HG03460 (cell line): ENCODE data around the gene ZNF580.

ENCODE experiments used
- ATAC-seq: cut with Tn5 transposase; IDR thresholded peaks from one replicate; pipeline ENCODE4 v1.9.1; 2021; ENCODE audit not compliant: unreplicated experiment

Gene ZNF580

DNA sequence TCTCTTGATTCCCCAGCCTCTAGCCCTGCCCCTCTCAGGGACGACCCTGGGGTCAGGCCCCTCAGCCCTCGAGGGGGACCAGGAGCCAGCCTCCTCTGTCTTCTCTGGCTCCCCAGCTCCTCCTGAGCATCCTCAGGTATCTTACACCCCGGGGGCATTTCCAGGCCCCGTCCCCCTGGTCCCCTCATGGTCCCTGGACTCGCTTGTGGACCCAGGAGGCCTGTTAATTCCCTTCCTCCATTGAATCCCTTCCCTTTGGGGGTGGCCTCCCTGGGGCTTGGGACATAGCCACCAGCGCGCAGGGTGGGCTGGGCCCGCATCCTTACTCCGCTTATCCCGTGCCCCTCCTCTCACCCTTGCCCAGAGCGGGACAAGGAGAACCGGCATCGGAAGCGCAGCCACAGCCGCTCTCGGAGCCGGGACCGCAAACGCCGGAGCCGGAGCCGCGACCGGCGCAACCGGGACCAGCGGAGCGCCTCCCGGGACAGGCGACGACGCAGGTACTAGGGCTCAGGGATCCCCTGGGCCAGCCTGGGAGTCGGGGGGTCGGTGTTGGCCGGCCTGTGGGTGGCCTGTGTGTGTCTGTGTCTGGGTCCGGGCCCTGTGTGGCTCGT is 18.2 kb downstream of the ZNF580 start:
- ATAC-seq: no peak

DNA sequence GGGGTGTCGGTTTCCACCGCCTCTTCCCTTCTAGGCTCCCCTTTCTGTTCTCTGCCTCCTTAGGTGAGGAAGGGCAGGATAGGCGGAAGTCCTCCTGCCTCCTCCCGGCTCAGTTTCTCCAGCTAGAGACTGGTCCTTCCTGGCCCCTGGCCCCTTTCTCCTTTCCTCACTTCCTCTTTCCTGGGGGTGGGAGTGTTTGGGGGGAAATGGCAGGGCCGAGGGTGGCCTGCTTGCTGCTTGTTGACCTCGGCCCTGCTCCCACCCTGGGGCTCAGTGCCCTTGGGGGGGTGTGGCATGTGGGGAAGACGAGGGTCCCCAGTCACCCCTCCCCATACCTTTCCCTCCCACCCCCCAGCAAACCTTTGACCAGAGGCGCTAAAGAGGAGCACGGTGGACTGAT is 19.0 kb downstream of the ZNF580 start:
- no peak for ATAC-seq

DNA sequence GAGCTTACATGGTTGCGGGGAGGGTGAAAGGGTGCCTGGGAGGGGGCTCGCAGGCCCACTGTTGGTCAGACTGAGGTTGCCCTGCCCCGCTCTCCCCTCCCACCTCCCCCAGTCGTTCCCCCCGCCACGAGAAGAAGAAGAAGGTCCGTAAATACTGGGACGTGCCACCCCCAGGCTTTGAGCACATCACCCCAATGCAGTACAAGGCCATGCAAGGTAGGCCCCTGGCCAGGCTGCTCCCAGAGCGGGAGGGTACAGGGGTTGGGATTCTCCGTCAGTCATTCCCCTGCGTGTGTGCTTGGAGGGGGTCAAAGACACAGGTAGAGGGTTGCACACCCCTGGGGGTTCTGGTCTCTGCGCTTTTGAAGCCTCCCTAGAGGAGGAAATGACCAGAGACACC is 19.6 kb downstream of the ZNF580 start:
- ATAC-seq: no peak

DNA sequence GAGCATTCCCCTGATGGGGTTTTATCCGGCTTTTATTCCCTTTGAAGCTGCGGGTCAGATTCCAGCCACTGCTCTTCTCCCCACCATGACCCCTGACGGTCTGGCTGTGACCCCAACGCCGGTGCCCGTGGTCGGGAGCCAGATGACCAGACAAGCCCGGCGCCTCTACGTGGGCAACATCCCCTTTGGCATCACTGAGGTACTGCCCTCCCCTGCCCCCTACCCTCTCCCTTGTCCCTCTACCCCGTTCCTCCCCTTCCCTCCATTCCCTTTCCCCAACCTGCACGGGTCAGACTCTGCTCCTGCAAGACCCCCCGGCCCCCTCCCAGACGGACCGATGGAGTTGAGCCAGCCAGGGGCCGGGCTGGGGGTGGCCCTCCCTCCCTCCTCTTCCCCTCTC is 20.2 kb downstream of the ZNF580 start:
- no peak for ATAC-seq

DNA sequence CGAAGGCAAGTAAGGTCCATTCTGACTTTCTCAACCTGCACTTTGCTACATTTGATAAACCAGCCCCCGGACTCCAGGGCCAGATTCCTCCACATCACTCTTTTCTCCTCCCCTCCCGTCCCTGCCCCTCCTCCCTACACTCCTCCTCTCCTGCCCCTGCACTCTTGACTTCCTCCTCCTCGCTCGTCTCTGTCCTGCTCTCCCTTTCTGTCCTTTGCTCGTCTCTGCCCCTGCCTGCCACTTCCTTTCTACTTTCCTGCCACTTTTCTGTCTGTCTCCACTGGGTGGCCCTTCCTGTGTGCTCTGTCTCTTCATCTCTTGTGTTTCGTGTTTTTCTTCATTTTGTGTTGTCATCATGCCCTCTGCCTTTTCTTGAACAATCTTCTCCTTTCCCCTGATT is 21.0 kb downstream of the ZNF580 start:
- ATAC-seq: no peak

DNA sequence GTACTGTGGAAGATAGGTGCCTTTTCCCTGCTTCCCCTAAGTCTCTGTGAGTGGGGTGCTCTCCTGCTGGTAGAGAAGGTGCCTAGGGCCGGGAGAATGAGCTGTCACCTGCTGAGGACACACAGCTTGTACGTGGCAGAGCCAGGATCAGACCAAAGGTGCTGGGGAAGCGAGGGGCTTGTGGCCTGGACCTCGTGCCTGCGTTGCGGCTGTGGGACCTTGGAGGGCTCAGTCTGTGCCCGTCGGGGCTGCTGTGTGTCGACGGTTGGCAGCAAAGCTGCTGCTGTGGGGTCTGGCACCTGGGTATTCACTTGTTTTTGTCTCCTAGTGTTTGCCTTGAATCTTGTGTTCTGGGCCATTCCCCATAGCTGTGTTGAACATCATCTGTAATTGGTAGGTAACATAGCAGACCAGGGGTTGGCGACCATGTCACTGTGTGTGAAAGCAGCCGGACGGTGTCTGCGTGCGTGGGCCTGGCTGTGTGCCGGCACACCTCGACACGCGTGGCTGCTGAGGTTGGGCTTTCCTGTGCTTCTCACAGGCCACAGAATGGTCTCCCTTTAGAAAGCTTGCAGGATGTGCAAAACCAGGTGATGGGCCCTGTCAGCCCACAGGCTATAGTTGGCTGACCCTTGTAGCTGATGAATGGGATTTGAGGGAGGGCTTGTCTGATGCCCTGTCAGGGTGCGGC is 23.2 kb downstream of the ZNF580 start:
- no peak for ATAC-seq

DNA sequence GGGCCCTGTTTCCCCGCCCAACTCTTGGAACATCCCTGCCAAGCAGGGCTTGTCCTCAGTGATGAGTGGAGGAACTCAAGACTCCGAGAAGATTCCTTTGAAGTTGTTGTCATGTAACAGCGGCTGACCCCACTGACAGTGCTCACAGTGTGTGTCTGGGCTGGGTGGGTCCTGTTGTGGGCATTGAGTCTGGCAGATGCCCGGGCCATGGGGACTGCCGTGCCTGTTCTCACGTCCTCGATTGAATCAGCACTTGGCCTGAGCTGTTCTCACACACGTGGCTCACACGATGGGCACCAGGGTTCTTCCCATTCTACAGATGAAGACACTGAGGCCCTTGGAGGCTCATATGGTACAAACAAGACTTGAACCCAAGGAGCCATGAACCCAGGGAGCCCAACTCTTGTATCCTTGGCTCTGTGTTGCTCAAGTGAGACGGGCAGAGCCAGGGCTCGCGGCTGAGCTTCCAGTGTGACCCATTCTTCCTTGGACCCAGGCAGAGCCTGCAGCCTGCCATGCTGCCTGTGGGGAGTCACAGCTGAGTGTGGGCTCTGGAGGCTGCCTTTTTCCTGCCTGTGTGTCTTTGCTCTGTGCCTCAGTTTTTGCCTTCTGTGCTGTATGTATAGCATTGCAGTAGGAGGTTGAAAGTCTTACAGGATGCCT is 25.7 kb downstream of the ZNF580 start:
- no peak for ATAC-seq

DNA sequence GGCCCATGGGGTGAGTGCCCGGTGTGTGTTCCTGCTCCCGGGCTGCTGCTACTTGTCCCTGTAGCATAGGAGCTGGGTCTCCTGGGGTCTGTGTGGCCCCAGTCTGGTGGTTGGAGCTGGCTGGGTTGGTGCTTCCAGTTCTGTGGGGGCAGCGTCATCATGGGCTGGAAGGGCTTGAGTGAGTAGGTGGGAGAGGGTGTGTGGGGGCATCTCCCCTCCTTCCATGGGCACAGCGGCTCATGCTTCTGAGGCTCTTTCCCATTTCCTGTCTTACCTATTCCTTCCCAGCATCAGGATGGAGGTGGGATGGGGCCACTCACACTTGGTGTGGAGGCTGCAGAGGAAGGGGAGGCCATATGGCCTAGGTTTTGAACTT is 26.2 kb downstream of the ZNF580 start:
- no peak for ATAC-seq

DNA sequence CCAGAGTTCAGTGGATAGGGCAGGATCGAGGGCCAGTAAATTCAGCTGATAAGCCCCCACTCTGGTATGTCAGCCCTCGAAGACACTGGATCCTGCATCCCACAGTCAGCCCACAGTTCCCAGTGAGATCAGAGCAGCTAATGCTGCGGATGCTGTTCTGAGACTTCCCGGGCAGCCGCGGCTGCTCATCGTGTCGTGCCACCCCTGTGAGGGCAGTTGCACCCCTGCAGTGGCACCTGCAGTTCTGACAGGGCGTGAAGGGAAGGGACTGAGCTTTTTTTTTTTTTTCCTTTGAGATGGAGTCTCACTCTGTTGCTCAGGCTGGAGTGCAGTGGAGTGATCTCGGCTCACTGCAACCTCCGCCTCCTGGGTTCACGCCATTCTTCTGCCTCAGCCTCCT is 26.7 kb downstream of the ZNF580 start:
- ATAC-seq: no peak

DNA sequence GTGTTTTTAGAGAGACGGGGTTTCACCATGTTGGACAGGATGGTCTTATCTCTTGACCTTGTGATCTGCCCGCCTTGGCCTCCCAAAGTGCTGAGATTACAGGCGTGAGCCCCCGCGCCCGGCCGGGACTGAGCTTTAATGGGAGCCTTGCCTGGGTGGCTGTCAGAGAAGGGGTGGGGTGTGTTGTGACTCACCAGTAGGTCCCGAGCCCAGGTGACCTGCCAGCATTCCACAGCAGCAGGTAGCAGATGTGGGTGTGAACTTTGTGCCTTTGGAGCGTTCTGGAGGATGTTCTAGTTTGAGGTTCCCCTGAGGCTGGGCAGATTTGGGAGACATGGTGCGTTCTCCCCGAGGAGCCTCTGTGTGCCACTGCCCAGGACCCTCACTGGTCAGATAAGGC is 27.2 kb downstream of the ZNF580 start:
- ATAC-seq: no peak

DNA sequence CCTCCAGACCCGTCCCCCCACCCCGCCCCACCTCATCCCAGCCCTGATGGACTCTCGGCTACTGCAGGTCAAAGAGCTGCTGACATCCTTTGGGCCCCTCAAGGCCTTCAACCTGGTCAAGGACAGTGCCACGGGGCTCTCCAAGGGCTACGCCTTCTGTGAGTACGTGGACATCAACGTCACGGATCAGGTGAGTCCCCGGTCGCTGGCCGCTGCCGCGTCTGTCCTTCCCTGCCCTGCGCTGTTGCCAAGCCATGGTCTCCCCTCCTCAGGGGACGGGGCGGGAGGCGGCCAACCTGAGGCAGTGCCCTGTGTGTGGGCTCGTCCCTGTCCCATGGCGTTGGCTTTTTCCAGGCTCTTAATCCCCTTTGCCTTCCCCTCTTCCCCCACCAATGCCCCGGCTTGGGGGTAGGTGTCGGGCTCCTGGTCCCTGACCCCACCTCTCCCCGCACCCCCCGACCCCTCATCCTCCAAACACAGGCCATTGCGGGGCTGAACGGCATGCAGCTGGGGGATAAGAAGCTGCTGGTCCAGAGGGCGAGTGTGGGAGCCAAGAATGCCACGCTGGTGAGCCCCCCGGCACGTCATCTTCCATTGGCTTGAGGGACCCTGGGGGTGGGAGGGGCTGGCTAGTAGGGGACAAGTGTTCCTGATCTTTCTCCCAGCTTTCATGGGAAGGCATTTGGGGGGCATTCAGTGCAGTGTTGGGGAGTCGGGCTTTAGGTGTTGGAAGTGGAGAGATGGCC is 28.0 kb downstream of the ZNF580 start:
- ATAC-seq: no peak

DNA sequence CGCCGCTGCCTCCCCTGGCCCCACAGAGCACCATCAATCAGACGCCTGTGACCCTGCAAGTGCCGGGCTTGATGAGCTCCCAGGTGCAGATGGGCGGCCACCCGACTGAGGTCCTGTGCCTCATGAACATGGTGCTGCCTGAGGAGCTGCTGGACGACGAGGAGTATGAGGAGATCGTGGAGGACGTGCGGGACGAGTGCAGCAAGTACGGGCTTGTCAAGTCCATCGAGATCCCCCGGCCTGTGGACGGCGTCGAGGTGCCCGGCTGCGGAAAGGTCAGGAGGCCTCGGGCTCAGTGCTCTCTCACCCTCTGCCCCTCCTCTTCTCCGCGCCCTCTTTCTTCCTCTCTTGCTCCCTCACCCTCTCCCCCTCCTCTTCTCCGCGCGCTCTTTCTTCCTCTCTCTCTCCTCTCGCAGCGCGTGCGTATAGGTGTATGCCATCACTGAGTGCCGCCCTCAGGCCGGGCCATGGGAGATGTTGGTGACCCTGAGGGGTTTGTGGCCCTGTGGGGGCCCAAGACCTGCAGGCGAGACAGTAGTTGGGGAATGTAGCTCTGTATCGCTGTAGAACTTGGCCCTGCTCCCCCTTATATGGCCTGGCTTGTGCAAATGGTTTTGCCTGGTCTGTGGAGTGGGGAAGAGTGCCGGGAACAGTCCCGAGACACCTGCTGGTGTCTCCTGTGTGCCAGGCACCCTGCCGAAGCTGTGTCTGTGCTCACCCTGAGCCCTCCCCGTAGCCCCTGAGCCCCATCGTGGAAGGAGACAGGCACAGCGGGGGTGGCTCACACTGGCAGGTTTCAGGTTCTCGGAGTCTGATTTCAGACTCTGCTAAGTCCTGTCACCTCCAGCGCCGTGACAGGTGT is 28.8 kb downstream of the ZNF580 start:
- ATAC-seq: no peak

DNA sequence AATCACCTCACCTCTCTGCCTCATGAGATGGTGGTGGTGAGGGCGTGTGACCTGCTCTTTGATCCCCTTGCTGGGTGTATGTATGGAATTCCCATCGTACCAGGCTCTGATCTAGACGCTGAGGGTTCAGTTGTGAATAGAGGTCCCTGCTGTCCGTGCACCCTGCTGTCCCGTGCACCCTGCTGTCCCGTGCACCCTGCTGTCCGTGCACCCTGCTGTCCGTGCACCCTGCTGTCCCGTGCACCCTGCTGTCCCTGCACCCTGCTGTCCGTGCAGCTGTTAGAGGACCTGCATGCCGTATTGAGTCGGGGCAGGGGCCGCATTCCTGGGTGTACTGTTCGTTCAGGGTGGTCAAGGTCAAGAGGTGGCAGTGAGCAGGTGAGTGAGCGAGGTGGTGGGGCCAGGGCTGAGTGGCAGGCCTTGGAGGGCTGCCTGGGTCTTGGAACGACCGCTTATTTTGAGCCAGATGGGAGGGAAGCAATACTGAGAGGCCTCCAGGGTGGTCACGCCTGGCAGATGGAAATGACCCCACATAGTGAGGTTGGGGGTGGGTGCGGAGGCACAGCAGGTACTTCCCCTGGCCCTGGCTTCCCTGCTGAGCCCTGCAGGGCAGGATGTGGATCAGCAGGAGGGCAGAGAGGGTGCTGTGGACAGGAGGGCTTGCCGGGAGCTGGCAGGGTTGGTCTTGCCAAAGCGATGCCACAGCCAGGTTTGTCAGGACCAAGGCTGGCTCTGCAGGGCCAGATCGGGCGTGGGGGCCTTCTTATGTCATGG is 29.7 kb downstream of the ZNF580 start:
- ATAC-seq: no peak

DNA sequence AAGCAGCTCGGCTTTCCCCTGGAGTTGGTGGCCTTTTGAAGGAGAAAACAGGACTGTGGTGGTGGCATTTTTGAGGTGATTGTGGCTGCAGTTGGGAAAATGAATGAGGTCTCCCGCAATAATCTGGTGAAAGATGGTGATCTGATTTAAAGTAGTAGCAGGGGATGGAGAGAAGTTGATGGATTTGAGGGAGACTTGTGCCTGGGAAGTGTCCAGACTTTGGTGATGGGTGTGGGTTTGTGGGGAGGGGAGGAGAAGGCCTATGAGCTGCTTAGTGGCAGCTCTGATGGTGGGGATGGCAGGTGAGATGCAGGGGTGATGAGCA is 30.2 kb downstream of the ZNF580 start:
- no peak for ATAC-seq

DNA sequence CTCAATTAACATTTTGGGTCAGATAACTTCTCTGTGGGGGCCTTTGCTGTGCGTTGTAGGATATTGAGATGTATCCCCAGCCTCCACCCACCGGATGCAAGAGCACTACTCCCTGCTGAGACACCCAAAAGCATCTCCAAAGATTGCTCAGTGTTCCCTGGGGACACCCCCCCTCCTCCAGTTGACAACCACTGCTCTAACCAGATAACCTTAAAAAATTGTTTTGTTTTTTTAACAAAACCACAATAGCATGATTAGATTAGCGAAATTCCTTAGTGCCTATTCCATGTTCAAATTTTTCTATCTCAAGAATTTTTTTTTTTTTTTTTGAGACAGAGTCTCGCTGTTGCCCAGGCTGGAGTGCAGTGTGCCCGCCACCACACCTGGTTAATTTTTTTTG is 31.6 kb downstream of the ZNF580 start:
- no peak for ATAC-seq

DNA sequence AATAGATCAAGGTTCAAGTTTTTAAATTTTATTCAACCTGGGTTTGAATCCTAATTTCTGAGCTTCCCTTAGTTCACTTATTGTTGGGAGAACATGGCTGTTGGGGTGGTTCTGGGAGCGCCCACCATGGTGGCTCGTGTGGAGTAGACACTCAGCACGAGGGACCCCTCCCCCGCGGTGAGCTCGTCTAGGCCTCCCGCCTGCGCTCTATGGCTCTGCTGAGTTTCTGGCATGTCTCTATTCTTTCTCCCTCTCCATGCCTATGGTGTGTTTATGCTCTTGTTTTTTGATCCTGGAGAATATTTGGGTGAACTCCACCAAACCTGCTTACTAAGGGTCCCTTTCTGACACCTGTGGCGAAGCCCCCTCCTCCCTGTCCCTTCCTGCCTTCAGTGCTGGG is 32.7 kb downstream of the ZNF580 start:
- no peak for ATAC-seq

DNA sequence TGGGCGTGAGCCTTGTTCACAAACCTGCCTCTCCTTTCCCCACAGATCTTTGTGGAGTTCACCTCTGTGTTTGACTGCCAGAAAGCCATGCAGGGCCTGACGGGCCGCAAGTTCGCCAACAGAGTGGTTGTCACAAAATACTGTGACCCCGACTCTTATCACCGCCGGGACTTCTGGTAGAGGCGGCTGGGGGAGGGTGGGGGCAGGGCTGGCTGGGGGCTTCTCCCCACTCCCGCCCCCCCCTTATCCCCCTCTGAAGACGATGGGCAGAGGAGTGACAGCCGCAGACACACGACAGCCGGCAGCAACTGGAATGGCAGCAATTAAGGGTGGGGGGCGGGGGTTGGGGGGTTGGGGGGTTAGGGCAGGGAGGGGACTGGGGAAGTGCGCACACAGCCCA is 33.1 kb downstream of the ZNF580 start:
- ATAC-seq: no peak

DNA sequence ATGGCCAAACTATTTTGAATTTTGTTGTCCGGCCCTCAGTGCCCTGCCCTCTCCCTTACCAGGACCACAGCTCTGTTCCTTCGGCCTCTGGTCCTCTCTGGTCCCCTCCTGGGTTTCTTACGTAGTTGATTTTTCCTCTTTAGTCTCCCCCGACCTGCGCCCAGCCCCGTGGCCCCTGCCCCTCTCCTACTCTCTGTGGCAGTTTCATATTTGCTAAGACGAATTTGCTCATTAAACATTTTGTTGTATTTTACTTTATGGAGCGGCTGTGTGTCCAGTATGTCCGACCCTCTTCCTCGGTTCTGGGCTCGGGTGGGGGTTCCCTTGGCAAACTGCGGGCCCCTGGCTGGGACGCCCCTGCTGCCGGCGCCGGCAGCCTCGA is 33.6 kb downstream of the ZNF580 start:
- no peak for ATAC-seq

DNA sequence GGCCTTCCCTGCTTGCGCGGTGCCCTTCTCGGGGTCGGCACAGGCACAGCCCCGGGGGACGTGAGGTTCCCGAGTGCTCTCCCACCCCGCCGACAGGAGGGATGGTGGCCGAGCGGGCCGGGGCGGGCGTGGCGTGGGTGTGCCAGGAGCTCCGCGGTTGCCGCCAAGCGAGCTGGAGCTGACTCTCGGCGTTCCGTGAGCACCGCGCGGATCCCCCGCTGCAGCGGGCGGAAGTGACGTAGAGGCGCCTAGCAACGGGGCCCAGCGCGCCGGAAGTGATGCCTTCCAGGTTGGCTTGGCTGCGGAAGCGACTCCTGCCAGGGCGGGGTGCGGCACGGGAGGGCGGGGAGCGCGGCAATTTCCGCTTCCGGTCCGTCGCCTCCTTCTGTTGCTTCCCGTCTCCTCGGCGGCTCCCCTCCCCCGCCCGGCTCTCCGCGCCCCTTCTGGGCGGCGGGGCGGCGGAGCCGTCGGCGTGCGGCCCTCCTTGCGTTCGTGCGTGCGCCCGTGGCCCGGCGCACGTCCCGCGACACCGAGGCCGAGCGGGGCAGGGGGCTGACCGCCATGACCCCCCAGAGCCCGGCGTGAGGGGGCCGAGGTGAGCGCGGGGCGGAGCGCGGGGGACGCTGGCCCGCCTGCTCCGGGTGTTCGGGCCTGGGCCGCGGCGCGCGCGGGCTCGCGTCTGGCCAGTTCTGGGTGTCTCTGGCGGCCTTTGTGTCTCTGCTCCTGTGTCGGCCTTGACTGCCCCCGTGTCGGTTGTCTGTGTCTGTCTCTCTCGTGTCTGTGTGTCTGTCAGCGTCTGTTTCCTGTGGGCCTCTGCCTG is 34.2 kb downstream of the ZNF580 start, which contains the start of gene EPN1:
EPN1 (plus strand) TSS at position 386 of the 820 bp plus-strand sequence. CDS start 3,402 bp downstream, outside the sequence.
- peak; percentile 63 for ATAC-seq
